Esophagus muscularis mucosa (tissue), 4 donors: Measurements from ENCODE around the gene KLHL3. TPM values are rescaled to one million over a fixed set of nuclear protein-coding genes. Genes with fewer than 3 reads are reported as not detected.

ENCODE experiments used
- DNase-seq: peaks from one replicate; pipeline ENCODE4 v3.0.0-alpha.2; 2017; ENCODE audit errors: extremely low spot score
- H3K27ac ChIP-seq, 4 donors: fragments of 200-600 bp; sonication (generic); replicated peaks in 1 of 4; 1 replicate in 3 of 4; 2 replicates in 1 of 4; pipeline ENCODE4 v1.5.1; 2016 to 2019; ENCODE audit warnings: mild to moderate bottlenecking in 1 of 4
- H3K27me3 ChIP-seq, 4 donors: fragments of 200-600 bp; sonication (generic); one replicate each; pipeline versions ENCODE4 v1.5.1 to v1.6.0; 2016 to 2019
- H3K36me3 ChIP-seq, 4 donors: fragments of 200-600 bp; sonication (generic); one replicate each; pipeline ENCODE4 v1.5.1; 2016 to 2019
- H3K4me1 ChIP-seq, 4 donors: fragments of 200-600 bp; sonication (generic); one replicate each; pipeline ENCODE4 v1.5.1; 2016 to 2019
- H3K4me3 ChIP-seq, 4 donors: fragments of 200-600 bp; sonication (generic); 1 replicate in 2 of 4; 2 replicates in 2 of 4; pipeline ENCODE4 v1.5.1; 2016 to 2019; ENCODE audit warnings: mild to moderate bottlenecking in 4 of 4, moderate library complexity in 1 of 4
- H3K9me3 ChIP-seq, 4 donors: fragments of 200-600 bp; sonication (generic); 1 replicate in 3 of 4; 2 replicates in 1 of 4; pipeline ENCODE4 v1.5.1; 2016 to 2019
- EP300 ChIP-seq: sonication (generic); formaldehyde crosslinking; IDR thresholded peaks from one replicate; pipeline ENCODE4 v1.6.1; 2017; ENCODE audit warnings: antibody characterized with exemption
- POLR2A ChIP-seq: fragments of 450-650 bp; IDR thresholded peaks from one replicate; pipeline ENCODE4 v1.6.1; 2017; ENCODE audit warnings: antibody characterized with exemption, moderate library complexity, mild to moderate bottlenecking, low read depth
- POLR2AphosphoS5 ChIP-seq, 2 donors: sonication (generic); formaldehyde crosslinking; IDR thresholded peaks; one replicate each; pipeline ENCODE4 v1.6.1; 2017; ENCODE audit warnings: antibody characterized with exemption in 2 of 2
- WGBS: methylation state at CpG from one replicate; pipeline ENCODE4 v1.1.5; 2018; 5-methylcytosine and 5-hydroxymethylcytosine counted together
- intact Hi-C: fragments of 100-400 bp; cut with DNase I; formaldehyde crosslinking; loops from one replicate; pipeline ENCODE4 v1.15.1; 2023
- total RNA-seq, 4 donors: library from RNA; depleted of rRNA; stranded (reverse); fragments of >200 nt; gene quantifications; one replicate each; pipeline versions ENCODE4 v1.1.0 to v1.2.1, GENCODE V29; 2016
- TF ChIP-seq, protein P1 (sequence below), 3 experiments: fragments of 200-600 bp in 2 of 3; fragments of 450-650 bp in 1 of 3; sonication (generic) in 2 of 3; IDR thresholded peaks; one replicate each; pipeline ENCODE4 v1.5.1; 2017 to 2019; ENCODE audit warnings: antibody characterized with exemption in 3 of 3, mild to moderate bottlenecking in 2 of 3, moderate library complexity in 1 of 3

Gene KLHL3
- total RNA-seq, 4 donors from 2014 or later = 3.0 to 7.8 (median 5.6) TPM

DNA sequence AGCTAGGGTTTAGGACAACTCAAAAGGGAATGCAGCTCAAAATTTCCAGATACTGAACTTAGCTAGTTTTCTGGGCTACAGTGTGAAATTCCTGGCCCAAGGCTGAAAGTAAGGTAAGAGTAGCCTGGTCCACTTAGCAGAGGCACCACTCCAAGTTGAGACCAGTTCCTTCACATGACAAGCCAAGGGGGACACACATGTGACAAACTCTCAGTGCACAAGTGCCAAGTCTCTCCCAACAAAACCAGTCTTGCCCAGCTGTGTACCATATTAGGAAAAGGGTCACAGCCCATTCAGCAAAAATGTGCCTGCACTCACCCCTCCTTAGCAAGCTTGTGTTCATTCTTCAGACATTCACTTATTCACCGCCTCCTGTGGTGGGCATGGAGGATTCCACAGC, 27.8 kb downstream of the KLHL3 start:
- peaks cover 0 to 6% (median 4%) of the 10 kb centered on the region in 4 donors for H3K36me3 ChIP-seq
- H3K27me3 ChIP-seq = no peaks in the 10 kb centered on the region
- no peak overlapping the region for H3K4me3 ChIP-seq
- TF ChIP-seq POLR2A (no peak), EP300 (no peak), POLR2AphosphoS5 (IDR thresholded peaks at IDR 0.05) (no peak)
- TF ChIP-seq, protein P1, sequence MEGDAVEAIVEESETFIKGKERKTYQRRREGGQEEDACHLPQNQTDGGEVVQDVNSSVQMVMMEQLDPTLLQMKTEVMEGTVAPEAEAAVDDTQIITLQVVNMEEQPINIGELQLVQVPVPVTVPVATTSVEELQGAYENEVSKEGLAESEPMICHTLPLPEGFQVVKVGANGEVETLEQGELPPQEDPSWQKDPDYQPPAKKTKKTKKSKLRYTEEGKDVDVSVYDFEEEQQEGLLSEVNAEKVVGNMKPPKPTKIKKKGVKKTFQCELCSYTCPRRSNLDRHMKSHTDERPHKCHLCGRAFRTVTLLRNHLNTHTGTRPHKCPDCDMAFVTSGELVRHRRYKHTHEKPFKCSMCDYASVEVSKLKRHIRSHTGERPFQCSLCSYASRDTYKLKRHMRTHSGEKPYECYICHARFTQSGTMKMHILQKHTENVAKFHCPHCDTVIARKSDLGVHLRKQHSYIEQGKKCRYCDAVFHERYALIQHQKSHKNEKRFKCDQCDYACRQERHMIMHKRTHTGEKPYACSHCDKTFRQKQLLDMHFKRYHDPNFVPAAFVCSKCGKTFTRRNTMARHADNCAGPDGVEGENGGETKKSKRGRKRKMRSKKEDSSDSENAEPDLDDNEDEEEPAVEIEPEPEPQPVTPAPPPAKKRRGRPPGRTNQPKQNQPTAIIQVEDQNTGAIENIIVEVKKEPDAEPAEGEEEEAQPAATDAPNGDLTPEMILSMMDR (IDR thresholded peaks at IDR 0.05) = no peak
- no peaks in the 10 kb centered on the region for H3K9me3 ChIP-seq
- WGBS = 100% methylated on average over 1 of the region's 1 CpG
- DNase-seq = no peak
- intact Hi-C loops = no loop called here
- no peak overlapping the region for H3K27ac ChIP-seq
- no peaks in the 10 kb centered on the region for H3K4me1 ChIP-seq

DNA sequence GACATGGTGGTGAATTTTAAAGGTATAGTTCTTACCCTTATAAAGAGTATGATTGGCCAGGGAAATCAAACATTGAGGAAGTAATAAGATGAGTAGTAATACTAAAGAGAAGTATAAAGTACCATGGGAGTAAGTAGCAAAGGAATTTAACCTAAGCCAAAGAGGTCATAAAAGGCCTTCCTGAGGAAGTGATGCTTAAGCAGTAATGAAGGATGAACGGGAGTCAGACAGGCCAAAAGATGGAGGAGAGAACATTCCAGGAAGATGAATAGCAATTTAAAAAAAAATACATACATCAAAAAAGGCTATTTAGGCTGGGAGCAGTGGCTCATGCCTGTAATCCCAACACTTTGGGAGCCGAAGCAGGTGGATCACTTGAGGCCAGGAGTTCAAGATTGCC, 29.0 kb downstream of the KLHL3 start:
- Histone ChIP-seq H3K4me3 (no peak overlapping the region), H3K36me3 (peaks cover 0 to 9% (median 4%) of the 10 kb centered on the region in 4 donors), H3K27ac (no peak overlapping the region), H3K4me1 (no peaks in the 10 kb centered on the region), H3K9me3 (no peaks in the 10 kb centered on the region), H3K27me3 (no peaks in the 10 kb centered on the region)
- TF ChIP-seq POLR2A (no peak), EP300 (no peak), POLR2AphosphoS5 (IDR thresholded peaks at IDR 0.05) (no peak)
- TF ChIP-seq, protein P1 (IDR thresholded peaks at IDR 0.05) = no peak
- no peak for DNase-seq
- WGBS = 84% methylated on average over 2 of the region's 2 CpGs
- intact Hi-C loops = no loop called here

DNA sequence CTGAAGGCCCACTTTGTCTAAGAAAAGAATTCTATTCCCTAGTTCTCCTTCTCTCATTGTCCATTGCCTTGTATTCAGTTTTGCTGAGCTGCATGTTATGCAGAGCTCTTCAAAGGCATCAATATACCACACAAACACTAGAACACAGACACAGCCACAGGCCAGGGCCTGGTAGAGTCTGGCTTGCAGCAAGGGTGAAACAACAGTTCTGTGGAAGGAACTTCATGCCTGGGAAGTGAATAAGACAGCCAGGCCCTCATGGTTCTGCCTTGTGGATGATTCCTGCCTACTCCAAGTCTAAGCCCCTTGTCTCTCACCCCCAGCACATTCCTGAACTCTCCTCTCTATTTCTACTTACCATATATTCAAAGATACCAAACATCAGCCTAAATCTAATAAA, 30.8 kb downstream of the KLHL3 start:
- DNase-seq = no peak
- intact Hi-C loops = no loop called here
- H3K27ac ChIP-seq = no peak overlapping the region
- H3K27me3 ChIP-seq = no peaks in the 10 kb centered on the region
- TF ChIP-seq POLR2AphosphoS5 (IDR thresholded peaks at IDR 0.05) (no peak), POLR2A (no peak), EP300 (no peak)
- TF ChIP-seq, protein P1 (IDR thresholded peaks at IDR 0.05) = no peak
- H3K4me1 ChIP-seq = peaks cover 0 to under 1% (median 0%) of the 10 kb centered on the region in 4 donors
- peaks cover 0 to 9% (median 4%) of the 10 kb centered on the region in 4 donors for H3K36me3 ChIP-seq
- no peaks in the 10 kb centered on the region for H3K9me3 ChIP-seq
- H3K4me3 ChIP-seq = no peak overlapping the region

DNA sequence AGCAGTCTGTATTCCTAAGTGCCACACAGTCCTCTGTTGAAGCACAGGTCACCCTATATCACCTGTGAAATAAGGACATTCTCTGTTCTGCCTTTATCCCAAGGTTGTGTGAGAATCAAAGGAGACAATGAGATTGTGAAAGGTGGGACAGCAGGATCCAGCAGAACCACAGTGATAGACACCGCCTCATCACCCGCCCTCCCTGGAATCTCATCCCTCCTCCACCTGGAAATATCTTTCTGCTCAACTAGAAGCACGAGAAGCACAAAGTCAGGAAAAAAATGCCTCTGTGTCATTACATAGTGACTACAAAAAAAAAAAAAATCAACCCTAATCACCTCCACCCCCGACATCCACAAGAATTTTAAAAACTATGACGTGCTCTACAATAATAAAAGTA, 32.3 kb downstream of the KLHL3 start:
- H3K27ac ChIP-seq = no peak overlapping the region
- H3K4me1 ChIP-seq = peaks cover 0 to 13% (median 0%) of the 10 kb centered on the region in 4 donors
- H3K9me3 ChIP-seq = no peaks in the 10 kb centered on the region
- no peak for DNase-seq
- 93% methylated on average over 5 of the region's 5 CpGs for WGBS
- peaks cover 0 to 9% (median 2%) of the 10 kb centered on the region in 4 donors for H3K36me3 ChIP-seq
- H3K4me3 ChIP-seq = no peak overlapping the region
- intact Hi-C loops = no loop called here
- TF ChIP-seq POLR2A (no peak), POLR2AphosphoS5 (IDR thresholded peaks at IDR 0.05) (no peak), EP300 (no peak)
- TF ChIP-seq, protein P1 (IDR thresholded peaks at IDR 0.05) = no peak
- no peaks in the 10 kb centered on the region for H3K27me3 ChIP-seq

DNA sequence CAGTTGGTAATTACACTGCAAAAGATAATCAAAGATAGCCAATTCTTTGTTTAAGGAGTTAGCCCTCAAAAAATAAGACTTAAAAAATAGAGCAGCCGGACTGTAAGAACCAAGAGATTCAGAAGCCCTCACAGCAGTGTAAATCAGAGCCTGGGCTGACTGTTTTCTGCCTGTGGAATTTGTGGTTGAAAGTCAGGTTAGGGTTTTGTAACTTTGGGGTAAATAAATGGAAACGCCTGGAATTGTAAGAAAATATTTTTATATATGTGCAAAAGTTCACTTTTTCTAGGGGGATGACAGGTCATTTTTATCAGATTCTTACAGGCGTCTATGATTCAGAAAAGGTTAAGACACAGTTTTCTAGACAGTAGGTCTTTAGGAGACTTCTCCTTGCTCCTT, 35.6 kb downstream of the KLHL3 start:
- Histone ChIP-seq H3K36me3 (peaks cover 0 to 36% (median 4%) of the 10 kb centered on the region in 4 donors), H3K27me3 (no peaks in the 10 kb centered on the region), H3K27ac (no peak overlapping the region), H3K9me3 (no peaks in the 10 kb centered on the region), H3K4me3 (no peak overlapping the region), H3K4me1 (peaks cover 0 to 16% (median 6%) of the 10 kb centered on the region in 4 donors)
- no peak for DNase-seq
- intact Hi-C loops = no loop called here
- WGBS = 75% methylated on average over 3 of the region's 3 CpGs
- TF ChIP-seq POLR2AphosphoS5 (IDR thresholded peaks at IDR 0.05) (no peak), POLR2A (no peak), EP300 (no peak)
- TF ChIP-seq, protein P1 (IDR thresholded peaks at IDR 0.05) = no peak
